Bronchus fibroblast of lung (primary cell): ENCODE results near the gene DAZ4. TPM values are rescaled to one million over a fixed set of nuclear protein-coding genes. Genes with fewer than 3 reads are reported as not detected.

ENCODE experiments used
- total RNA-seq: library from RNA; depleted of rRNA; stranded (reverse); fragments of >200 nt; gene quantifications from 2 replicates; pipeline ENCODE4 v1.2.3, GENCODE V29; 2015

DAZ4 gene
- total RNA-seq = not detected in 2 replicates

GRCh38 chrY:24833619-24834018, at the start of gene DAZ4:
Gene DAZ4, plus strand, starts transcription at chrY:24833919. Its CDS starts 208 bp downstream, at chrY:24834127.

GRCh38 chrY:24813293-24813692, 20.4 kb upstream of the DAZ4 start, which contains the start of gene DAZ3:
Gene DAZ3, minus strand, starts transcription at chrY:24813393. Its CDS starts 208 bp downstream, at chrY:24813185.

Other genes starting within 250 kb of the DAZ4 start
- not detected in 2 replicates for gene BPY2B, start 215.9 kb upstream of the DAZ4 start, total RNA-seq
- gene DAZ3, start 20.5 kb upstream of the DAZ4 start, total RNA-seq = not detected in 2 replicates
- not detected in 2 replicates for gene BPY2C, start 218.2 kb downstream of the DAZ4 start, total RNA-seq